GM12892 (cell line): ENCODE results near the gene NAALADL2.

Experiments
- POLR2A ChIP-seq: IDR thresholded peaks from 2 replicates; pipeline ENCODE4 v1.6.1; 2011; ENCODE audit warnings: low read depth, low read length, control low read depth
- POLR2AphosphoS5 ChIP-seq: IDR thresholded peaks from 2 replicates; pipeline ENCODE4 v1.6.1; 2011; ENCODE audit warnings: low read depth, low read length, control low read depth

DNA sequence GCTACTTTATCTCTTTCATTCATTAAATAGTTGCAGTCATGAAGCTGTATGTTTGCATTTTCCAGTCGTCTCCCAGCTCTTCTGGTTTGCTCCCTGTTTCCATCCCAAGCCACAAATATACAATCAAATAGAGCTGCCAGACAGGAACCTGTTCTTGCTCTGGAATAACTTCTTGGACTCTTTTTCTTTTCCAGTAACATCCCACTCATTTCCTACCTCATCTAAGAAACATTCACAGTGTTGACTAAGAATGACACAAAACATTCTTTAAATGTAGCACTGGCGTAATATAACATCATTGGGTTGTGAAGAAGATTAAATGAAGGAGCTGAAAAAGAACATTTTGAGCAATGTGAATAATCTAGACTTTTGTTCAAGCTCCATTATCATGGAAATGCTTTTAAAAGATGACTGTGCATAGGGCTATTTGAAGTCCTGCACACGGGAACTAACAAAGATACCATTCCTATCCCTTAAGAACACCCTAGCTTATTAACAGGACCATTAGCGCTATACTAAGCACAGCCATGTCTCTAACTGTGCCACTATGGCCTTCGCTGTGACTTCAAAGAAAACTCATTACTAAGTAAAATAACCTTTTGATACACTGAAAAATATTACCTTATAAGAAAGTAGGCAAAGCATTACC lies 574.0 kb downstream of the NAALADL2 start:
- no peak for TF ChIP-seq POLR2A
- no peak for TF ChIP-seq POLR2AphosphoS5
